Fibroblast of mammary gland (primary cell): ENCODE measurements around the gene SOX10.

Source experiments
- DNase-seq: peaks from one replicate; pipeline ENCODE4 v3.0.0-alpha.2; 2010; ENCODE audit warnings: low read depth
- H3K4me3 ChIP-seq: 2 replicates; pipeline ENCODE4 v1.5.1; 2011; ENCODE audit warnings: low read depth, mild to moderate bottlenecking, low read length, moderate library complexity; ENCODE audit not compliant: control insufficient read depth
- TF ChIP-seq, protein P1 (sequence below): conservative IDR thresholded peaks from 2 replicates; pipeline ENCODE4 v1.5.1; 2011; ENCODE audit warnings: low read depth, low read length, inconsistent platforms; ENCODE audit not compliant: control insufficient read depth, insufficient read depth

The SOX10 gene

GRCh38 chr22:38029370-38029769 lies 45.0 kb upstream of the SOX10 start:
- TF ChIP-seq, protein P1, sequence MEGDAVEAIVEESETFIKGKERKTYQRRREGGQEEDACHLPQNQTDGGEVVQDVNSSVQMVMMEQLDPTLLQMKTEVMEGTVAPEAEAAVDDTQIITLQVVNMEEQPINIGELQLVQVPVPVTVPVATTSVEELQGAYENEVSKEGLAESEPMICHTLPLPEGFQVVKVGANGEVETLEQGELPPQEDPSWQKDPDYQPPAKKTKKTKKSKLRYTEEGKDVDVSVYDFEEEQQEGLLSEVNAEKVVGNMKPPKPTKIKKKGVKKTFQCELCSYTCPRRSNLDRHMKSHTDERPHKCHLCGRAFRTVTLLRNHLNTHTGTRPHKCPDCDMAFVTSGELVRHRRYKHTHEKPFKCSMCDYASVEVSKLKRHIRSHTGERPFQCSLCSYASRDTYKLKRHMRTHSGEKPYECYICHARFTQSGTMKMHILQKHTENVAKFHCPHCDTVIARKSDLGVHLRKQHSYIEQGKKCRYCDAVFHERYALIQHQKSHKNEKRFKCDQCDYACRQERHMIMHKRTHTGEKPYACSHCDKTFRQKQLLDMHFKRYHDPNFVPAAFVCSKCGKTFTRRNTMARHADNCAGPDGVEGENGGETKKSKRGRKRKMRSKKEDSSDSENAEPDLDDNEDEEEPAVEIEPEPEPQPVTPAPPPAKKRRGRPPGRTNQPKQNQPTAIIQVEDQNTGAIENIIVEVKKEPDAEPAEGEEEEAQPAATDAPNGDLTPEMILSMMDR = no peak
- no peak overlapping the region for H3K4me3 ChIP-seq
- no peak for DNase-seq

DNA sequence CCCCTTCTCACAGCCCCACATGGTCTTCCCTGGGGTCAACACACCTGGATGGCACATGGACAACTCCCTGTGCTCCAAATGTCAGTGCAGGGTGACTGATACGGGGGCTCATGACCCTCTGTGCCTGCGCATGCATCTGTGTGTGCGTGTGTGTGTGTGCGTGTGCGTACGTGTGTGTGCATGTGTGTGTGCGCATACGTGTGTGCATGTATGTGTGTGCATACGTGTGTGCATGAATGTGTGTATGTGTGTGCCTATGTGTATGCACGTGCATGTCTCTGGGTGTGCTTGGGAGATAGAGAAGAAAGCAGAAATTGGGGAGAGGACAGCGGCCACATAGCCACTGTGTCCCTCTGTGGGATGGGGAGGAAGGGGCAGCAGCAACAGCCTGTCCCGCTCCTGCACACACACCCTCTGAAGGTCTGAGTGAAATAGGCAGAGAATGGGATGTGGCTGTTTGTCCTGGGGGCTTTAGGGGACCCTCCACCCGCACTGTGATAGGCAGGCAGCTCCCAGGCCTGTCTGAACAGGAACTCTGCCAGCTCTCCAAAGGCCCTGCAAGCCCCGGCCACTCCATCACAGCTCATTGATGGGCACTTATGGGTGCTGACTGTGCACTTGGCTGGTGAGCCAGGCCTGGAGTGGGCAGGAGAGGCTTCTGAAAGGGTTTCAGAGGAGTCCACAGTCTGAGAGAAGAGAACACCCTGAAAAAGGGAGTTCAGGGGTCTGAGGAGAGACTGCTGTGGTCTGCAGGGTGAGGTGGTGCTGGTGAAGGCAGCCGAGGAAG lies 44.2 kb upstream of the SOX10 start:
- TF ChIP-seq, protein P1 = no peak
- no peak for DNase-seq
- H3K4me3 ChIP-seq = no peak overlapping the region

- no peak overlapping the region for H3K4me3 ChIP-seq
- DNase-seq = no peak
Measured at GRCh38 chr22:38027487-38027886, 43.1 kb upstream of the SOX10 start.

DNA sequence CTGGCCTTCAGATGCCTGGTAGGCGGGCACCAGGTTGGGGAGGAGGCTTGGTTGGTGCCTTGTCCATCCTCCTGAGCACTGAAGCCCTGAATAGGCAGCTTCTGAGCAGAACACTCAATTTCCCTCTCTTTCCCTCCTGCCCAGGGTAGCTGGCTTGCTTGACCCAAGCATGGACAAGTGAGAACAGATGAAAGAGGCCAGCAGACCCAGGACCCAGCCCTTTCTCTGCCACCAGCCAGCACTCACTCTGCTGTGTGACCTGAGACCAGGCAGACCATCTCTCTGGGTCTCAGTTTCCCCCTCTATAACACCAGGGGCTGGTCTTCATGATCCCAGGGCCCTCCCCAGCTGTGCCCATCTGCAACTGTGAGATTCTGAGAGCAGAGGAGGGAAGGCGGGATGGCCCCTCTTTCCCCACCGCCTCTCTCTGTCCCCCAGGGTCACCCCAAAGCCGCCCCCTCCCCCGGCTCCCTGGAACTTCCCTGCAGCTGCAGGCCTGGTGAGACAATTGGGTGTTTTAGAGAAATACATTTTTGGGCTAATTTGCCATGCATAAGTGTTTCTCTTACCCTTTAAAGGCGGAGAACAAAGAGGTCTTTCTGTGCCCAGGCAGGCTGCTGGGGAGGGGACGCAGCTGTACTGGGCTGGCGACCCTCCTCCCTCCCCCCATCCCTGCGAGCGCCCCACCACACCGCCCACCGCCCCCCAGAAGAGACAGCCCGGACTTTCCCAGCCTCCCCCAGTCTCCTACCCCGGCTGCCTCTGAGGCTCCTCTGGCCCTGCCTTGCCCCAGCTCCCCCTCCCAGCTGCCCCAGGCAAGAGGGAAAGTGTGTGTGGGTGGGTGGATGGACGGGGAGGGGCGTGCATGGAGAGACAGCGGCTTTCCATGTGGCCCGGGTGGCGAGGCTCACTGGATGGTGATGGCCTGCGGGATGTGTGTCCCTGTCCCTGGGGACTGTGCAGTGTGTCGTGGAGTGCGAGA lies 42.1 kb upstream of the SOX10 start:
- TF ChIP-seq, protein P1 = no peak
- no peak for DNase-seq
- no peak overlapping the region for H3K4me3 ChIP-seq

More at GRCh38 chr22:38027487-38027886, 43.1 kb upstream of the SOX10 start:
- TF ChIP-seq, protein P1 = no peak

DNA sequence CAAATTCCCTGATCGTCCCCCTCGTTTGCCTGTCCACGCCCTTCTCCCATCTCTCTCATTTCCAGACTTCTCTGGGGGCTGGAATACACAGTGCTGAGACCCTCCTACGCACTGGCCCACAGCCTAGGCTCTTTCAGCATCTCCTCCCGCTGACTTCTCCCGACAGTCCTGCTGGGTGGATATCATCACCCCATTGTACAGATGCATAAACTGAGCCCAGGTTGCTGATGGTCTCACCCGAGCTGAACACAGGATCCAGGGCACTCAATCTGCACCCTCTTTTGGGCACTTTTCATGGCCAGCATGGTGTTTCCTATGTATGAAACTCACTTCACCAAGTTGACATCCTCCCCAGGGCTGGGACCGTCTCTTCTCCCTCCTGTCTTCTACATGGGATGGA lies 41.2 kb upstream of the SOX10 start:
- TF ChIP-seq, protein P1 = no peak
- H3K4me3 ChIP-seq = no peak overlapping the region
- no peak for DNase-seq

GRCh38 chr22:38023045-38023444 lies 38.7 kb upstream of the SOX10 start:
- TF ChIP-seq, protein P1 = no peak
- no peak for DNase-seq

More at GRCh38 chr22:38023045-38023444, 38.7 kb upstream of the SOX10 start:
- H3K4me3 ChIP-seq = no peak overlapping the region
